Nasal cavity respiratory epithelium epithelial cell of viscerocranial mucosa (primary cell): Measurements from ENCODE around the gene CT45A2. TPM values are rescaled to one million over a fixed set of nuclear protein-coding genes. Genes with fewer than 3 reads are reported as not detected.

Experiments used
- total RNA-seq: library from RNA; depleted of rRNA; stranded (reverse); fragments of >200 nt; gene quantifications from 2 replicates; pipeline ENCODE4 v1.2.3, GENCODE V29; 2014

CT45A2 gene, protein sequence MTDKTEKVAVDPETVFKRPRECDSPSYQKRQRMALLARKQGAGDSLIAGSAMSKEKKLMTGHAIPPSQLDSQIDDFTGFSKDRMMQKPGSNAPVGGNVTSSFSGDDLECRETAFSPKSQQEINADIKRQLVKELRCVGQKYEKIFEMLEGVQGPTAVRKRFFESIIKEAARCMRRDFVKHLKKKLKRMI
- total RNA-seq, result not detected in 2 replicates

DNA sequence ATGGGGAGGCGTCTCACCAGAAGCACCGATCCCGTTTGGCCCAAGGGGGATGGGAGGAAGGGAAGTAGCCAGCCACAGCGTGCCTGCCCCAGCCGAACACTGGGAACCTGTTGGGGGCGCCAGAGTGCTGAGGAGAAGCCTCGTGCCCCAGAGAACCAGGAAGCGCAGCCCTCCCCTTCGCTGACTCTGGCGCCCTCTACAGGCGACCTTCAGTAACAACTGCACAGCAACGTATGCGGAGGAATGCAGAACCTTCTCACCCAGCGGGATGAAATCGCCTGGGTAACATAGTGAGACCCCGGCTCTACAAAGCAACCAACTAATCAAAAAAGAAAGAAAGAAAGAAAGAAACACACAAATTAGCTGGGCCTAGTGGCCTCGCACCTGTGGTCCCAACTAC is at the start of gene CT45A2:
TSS of gene CT45A2 (minus strand) at position 101 of the 400 bp plus-strand sequence. CDS start 3,747 bp downstream, outside the sequence.

DNA sequence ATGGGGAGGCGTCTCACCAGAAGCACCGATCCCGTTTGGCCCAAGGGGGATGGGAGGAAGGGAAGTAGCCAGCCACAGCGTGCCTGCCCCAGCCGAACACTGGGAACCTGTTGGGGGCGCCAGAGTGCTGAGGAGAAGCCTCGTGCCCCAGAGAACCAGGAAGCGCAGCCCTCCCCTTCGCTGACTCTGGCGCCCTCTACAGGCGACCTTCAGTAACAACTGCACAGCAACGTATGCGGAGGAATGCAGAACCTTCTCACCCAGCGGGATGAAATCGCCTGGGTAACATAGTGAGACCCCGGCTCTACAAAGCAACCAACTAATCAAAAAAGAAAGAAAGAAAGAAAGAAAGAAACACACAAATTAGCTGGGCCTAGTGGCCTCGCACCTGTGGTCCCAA is 34.6 kb upstream of the CT45A2 start, which contains the start of gene CT45A8:
TSS of gene CT45A8 (minus strand) at position 101 of the 400 bp plus-strand sequence. CDS start 3,755 bp downstream, outside the sequence.

DNA sequence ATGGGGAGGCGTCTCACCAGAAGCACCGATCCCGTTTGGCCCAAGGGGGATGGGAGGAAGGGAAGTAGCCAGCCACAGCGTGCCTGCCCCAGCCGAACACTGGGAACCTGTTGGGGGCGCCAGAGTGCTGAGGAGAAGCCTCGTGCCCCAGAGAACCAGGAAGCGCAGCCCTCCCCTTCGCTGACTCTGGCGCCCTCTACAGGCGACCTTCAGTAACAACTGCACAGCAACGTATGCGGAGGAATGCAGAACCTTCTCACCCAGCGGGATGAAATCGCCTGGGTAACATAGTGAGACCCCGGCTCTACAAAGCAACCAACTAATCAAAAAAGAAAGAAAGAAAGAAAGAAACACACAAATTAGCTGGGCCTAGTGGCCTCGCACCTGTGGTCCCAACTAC is 17.4 kb upstream of the CT45A2 start, which contains the start of gene CT45A7:
TSS of gene CT45A7 (minus strand) at position 101 of the 400 bp plus-strand sequence. CDS start 3,747 bp downstream, outside the sequence.

DNA sequence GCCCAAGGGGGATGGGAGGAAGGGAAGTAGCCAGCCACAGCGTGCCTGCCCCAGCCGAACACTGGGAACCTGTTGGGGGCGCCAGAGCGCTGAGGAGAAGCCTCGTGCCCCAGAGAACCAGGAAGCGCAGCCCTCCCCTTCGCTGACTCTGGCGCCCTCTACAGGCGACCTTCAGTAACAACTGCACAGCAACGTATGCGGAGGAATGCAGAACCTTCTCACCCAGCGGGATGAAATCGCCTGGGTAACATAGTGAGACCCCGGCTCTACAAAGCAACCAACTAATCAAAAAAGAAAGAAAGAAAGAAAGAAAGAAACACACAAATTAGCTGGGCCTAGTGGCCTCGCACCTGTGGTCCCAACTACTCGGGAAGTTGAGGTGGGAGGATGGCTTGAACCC is 17.1 kb downstream of the CT45A2 start, which contains the start of gene CT45A6:
TSS of gene CT45A6 (minus strand) at position 101 of the 400 bp plus-strand sequence. CDS start 3,794 bp downstream, outside the sequence.

DNA sequence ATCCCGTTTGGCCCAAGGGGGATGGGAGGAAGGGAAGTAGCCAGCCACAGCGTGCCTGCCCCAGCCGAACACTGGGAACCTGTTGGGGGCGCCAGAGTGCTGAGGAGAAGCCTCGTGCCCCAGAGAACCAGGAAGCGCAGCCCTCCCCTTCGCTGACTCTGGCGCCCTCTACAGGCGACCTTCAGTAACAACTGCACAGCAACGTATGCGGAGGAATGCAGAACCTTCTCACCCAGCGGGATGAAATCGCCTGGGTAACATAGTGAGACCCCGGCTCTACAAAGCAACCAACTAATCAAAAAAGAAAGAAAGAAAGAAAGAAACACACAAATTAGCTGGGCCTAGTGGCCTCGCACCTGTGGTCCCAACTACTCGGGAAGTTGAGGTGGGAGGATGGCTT is 34.4 kb downstream of the CT45A2 start, which contains the start of gene CT45A5:
TSS of gene CT45A5 (minus strand) at position 101 of the 400 bp plus-strand sequence. CDS start 3,774 bp downstream, outside the sequence.

DNA sequence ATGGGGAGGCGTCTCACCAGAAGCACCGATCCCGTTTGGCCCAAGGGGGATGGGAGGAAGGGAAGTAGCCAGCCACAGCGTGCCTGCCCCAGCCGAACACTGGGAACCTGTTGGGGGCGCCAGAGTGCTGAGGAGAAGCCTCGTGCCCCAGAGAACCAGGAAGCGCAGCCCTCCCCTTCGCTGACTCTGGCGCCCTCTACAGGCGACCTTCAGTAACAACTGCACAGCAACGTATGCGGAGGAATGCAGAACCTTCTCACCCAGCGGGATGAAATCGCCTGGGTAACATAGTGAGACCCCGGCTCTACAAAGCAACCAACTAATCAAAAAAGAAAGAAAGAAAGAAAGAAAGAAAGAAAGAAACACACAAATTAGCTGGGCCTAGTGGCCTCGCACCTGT is 51.7 kb downstream of the CT45A2 start, which contains the start of gene CT45A3:
TSS of gene CT45A3 (minus strand) at position 101 of the 400 bp plus-strand sequence. CDS start 3,747 bp downstream, outside the sequence.

Other genes starting within 250 kb of the CT45A2 start
- not detected in 2 replicates for gene CT45A1, start 106.4 kb downstream of the CT45A2 start, total RNA-seq
- gene CT45A3, start 51.8 kb downstream of the CT45A2 start, total RNA-seq, result not detected in 2 replicates
- gene CT45A5, start 34.5 kb downstream of the CT45A2 start, total RNA-seq, result not detected in 2 replicates
- gene CT45A6, start 17.2 kb downstream of the CT45A2 start, total RNA-seq, result not detected in 2 replicates
- gene CT45A7, start 17.3 kb upstream of the CT45A2 start, total RNA-seq, result not detected in 2 replicates
- not detected in 2 replicates for gene CT45A8, start 34.5 kb upstream of the CT45A2 start, total RNA-seq
- not detected in 2 replicates for gene CT45A9, start 51.8 kb upstream of the CT45A2 start, total RNA-seq
- gene CT45A10, start 73.4 kb upstream of the CT45A2 start, total RNA-seq, result not detected in 2 replicates
- not detected in 2 replicates for gene SAGE1, start 73.7 kb upstream of the CT45A2 start, total RNA-seq
- 13.7 and 19.3 TPM in 2 replicates for gene MMGT1, start 154.0 kb upstream of the CT45A2 start, total RNA-seq
- 21.7 and 29.0 TPM in 2 replicates for gene SLC9A6, start 165.4 kb upstream of the CT45A2 start, total RNA-seq